ENCODE measurements around the gene DDAH2. TPM values are rescaled to one million over a fixed set of nuclear protein-coding genes. Genes with fewer than 3 reads are reported as not detected.
A peak's percentile ranks its signal among the peaks of the same experiment; 100 is the strongest.

Gene DDAH2
- total RNA-seq, 8 experiments from 2014 or later: 15.5 to 168 (median 120) TPM

- in situ Hi-C loops (cut with MboI; ENCODE audit: low pct_unique_long_range_greater_than_20kb in 2 of 9, low sequenced_read_pairs in 9 of 9, unreplicated experiment in 9 of 9): no loop called here
- peak; percentile 6 to 48 (median 28) for ATAC-seq (replicated peaks in 6 of 8)
- Histone ChIP-seq H3K4me3 (peak overlapping the region; percentile 24 to 69 (median 57)), H3K27ac (peak overlapping the region; percentile 44 to 86), H3K4me1 (replicated peaks in 1 of 2) (peaks cover 45 to 47% of the 10 kb centered on the region in 2 donors)
- WGBS, 10 experiments: 0% methylated on average over 1 to 7 of the region's 18 CpGs; no CpG with 5 or more reads in 5 of the 10 experiments
These were observed 5.8 kb upstream of the DDAH2 start for GRCh38 chr6:31734821-31735406.

DNA sequence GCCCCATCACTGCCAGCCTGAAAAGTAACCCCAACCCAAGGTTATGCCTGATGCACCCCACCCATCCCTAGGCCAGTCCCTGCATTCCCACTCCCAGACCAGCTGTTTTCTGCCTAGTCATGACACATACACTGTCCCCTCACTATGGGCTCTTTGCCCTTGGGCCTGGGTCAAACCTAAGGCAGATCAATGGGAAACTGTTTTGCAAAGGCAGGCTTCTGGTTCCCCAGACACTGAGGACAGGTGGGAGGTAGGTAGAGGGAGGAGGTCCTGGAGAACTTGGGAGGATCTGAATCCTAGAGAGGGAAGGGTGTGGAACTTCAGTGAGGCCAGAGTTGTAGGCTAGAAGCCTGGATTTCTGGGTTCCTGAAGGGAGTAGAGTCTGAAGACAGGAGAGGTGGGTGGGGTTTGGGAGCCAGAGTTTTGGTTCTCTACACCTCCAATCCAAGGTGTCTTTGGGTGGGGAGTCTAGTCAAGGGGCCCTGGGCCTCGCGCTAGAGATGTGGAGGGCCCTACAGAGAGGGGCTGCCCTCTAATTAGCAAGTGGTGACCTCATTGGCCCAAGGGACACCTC, 5.2 kb upstream of the DDAH2 start:
- WGBS, 10 experiments: 8 to 40% (median 20%) methylated on average over 2 of the region's 2 CpGs; no CpG with 5 or more reads in 7 of the 10 experiments
- Histone ChIP-seq H3K4me1 (replicated peaks in 1 of 2) (peaks cover 43 to 47% of the 10 kb centered on the region in 2 donors), H3K27ac (peak overlapping the region in 1 of 2 donors; percentile 86), H3K4me3 (peak overlapping the region in 4 of 5 donors; percentile 43 to 69 (median 60))
- in situ Hi-C loops (cut with MboI; ENCODE audit: low pct_unique_long_range_greater_than_20kb in 2 of 9, low sequenced_read_pairs in 9 of 9, unreplicated experiment in 9 of 9): no loop called here
- no peak for ATAC-seq (replicated peaks in 6 of 8)

GRCh38 chr6:31733734-31734133, 4.6 kb upstream of the DDAH2 start:
- in situ Hi-C loops (cut with MboI; ENCODE audit: low pct_unique_long_range_greater_than_20kb in 2 of 9, low sequenced_read_pairs in 9 of 9, unreplicated experiment in 9 of 9): no loop called here
- H3K4me1 ChIP-seq (replicated peaks in 1 of 2): peaks cover 39 to 46% of the 10 kb centered on the region in 2 donors
- 60 to 96% (median 84%) methylated on average over 1 to 4 of the region's 4 CpGs; no CpG with 5 or more reads in 6 of the 10 experiments for WGBS, 10 experiments
- H3K27ac ChIP-seq: no peak overlapping the region
- H3K4me3 ChIP-seq: no peak overlapping the region
- no peak for ATAC-seq (replicated peaks in 6 of 8)

- no peak for ATAC-seq (replicated peaks in 6 of 8)
- Histone ChIP-seq H3K4me3 (no peak overlapping the region), H3K4me1 (replicated peaks in 1 of 2) (peaks cover 25 to 35% of the 10 kb centered on the region in 2 donors), H3K27ac (no peak overlapping the region)
- WGBS, 10 experiments: 60% methylated on average over 1 of the region's 3 CpGs; no CpG with 5 or more reads in 9 of the 10 experiments
- in situ Hi-C loops (cut with MboI; ENCODE audit: low pct_unique_long_range_greater_than_20kb in 2 of 9, low sequenced_read_pairs in 9 of 9, unreplicated experiment in 9 of 9): no loop called here
These were observed 2.9 kb upstream of the DDAH2 start for GRCh38 chr6:31732029-31732428.

DNA sequence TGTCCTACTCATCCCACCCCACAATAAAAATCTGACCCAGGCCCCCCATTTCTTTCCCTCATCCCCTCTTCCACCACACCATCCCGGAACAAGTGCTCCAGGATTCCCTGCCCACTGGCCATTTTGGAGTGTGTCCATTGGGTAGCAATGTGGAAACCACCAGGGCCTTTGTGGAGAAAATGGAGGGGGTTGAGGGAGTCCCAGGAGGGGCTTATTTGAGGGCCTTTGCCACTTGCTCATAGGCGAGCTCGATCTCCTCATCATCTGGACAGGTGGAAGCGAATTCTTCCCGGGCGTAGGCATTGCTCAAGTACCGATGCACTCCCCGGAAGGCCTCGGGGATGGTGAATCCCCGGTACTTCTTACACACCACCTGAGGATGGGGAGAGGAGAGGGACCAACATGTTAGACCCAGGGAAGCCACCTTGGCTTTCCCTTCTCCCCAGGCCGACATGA, 1.6 kb upstream of the DDAH2 start:
- Histone ChIP-seq H3K4me3 (peak overlapping the region; percentile 67 to 92 (median 91)), H3K4me1 (replicated peaks in 1 of 2) (peaks cover 20 to 24% of the 10 kb centered on the region in 2 donors), H3K27ac (peak overlapping the region; percentile 76 to 77)
- in situ Hi-C loops (cut with MboI; ENCODE audit: low pct_unique_long_range_greater_than_20kb in 2 of 9, low sequenced_read_pairs in 9 of 9, unreplicated experiment in 9 of 9): no loop called here
- ATAC-seq (replicated peaks in 6 of 8): no peak
- 83 to 100% (median 97%) methylated on average over 1 to 5 of the region's 11 CpGs; no CpG with 5 or more reads in 4 of the 10 experiments for WGBS, 10 experiments

GRCh38 chr6:31729979-31730630, 1.0 kb upstream of the DDAH2 start:
- ATAC-seq (replicated peaks in 6 of 8): peak; percentile 33 to 82 (median 78)
- Histone ChIP-seq H3K4me1 (replicated peaks in 1 of 2) (peaks cover 20 to 22% of the 10 kb centered on the region in 2 donors), H3K27ac (peak overlapping the region; percentile 76 to 77), H3K4me3 (peak overlapping the region; percentile 67 to 92 (median 91))
- 5 to 20% (median 13%) methylated on average over 1 to 18 of the region's 46 CpGs; no CpG with 5 or more reads in 7 of the 10 experiments for WGBS, 10 experiments
- in situ Hi-C loops (cut with MboI; ENCODE audit: low pct_unique_long_range_greater_than_20kb in 2 of 9, low sequenced_read_pairs in 9 of 9, unreplicated experiment in 9 of 9): no loop called here

DNA sequence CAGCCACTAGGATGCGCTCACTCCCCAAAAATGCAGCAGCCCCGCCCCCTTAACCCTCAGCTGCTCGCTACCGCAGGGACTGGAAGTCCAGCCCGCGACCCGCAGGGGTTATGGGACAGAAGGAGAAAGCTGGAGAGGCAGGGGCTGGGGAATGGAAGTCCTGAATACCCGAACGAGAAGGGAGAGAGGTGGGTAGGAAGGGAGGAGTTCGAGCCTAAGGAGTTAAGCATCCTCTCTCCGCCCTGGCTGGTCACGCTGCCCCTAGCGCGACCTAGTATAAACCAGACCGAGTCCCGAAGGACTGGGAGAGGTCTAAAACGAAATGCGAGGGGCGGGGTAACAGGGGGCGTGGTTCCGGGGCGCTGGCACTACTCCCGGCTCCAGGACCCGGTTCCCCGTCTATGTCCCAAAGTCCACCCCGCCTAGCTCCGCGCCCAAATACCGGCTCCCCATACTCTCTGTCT, 448 bp upstream of the DDAH2 start:
- WGBS, 10 experiments: 0 to 5% methylated on average over 1 to 4 of the region's 29 CpGs; no CpG with 5 or more reads in 8 of the 10 experiments
- in situ Hi-C loops (cut with MboI; ENCODE audit: low pct_unique_long_range_greater_than_20kb in 2 of 9, low sequenced_read_pairs in 9 of 9, unreplicated experiment in 9 of 9): no loop called here
- Histone ChIP-seq H3K27ac (peak overlapping the region; percentile 76 to 77), H3K4me3 (peak overlapping the region; percentile 67 to 92 (median 91)), H3K4me1 (replicated peaks in 1 of 2) (peaks cover 16 to 19% of the 10 kb centered on the region in 2 donors)
- ATAC-seq (replicated peaks in 6 of 8): peak; percentile 76 to 88 (median 82)

GRCh38 chr6:31727717-31728671, 1.1 kb downstream of the DDAH2 start:
- H3K4me1 ChIP-seq (replicated peaks in 1 of 2): peaks cover 12% of the 10 kb centered on the region in 2 donors
- ATAC-seq (replicated peaks in 6 of 8): no peak
- in situ Hi-C loops (cut with MboI; ENCODE audit: low pct_unique_long_range_greater_than_20kb in 2 of 9, low sequenced_read_pairs in 9 of 9, unreplicated experiment in 9 of 9): no loop called here
- no peak overlapping the region for H3K27ac ChIP-seq
- no peak overlapping the region for H3K4me3 ChIP-seq
- WGBS, 10 experiments: 30 to 100% (median 96%) methylated on average over 1 to 18 of the region's 41 CpGs; no CpG with 5 or more reads in 3 of the 10 experiments

- Histone ChIP-seq H3K27ac (no peak overlapping the region), H3K4me1 (replicated peaks in 1 of 2) (peaks cover 12% of the 10 kb centered on the region in 2 donors), H3K4me3 (no peak overlapping the region)
- WGBS, 10 experiments: 80 to 100% (median 90%) methylated on average over 2 to 3 of the region's 7 CpGs; no CpG with 5 or more reads in 5 of the 10 experiments
- in situ Hi-C loops (cut with MboI; ENCODE audit: low pct_unique_long_range_greater_than_20kb in 2 of 9, low sequenced_read_pairs in 9 of 9, unreplicated experiment in 9 of 9): no loop called here
- no peak for ATAC-seq (replicated peaks in 6 of 8)
These were observed 1.9 kb downstream of the DDAH2 start for GRCh38 chr6:31727034-31727716.

GRCh38 chr6:31725502-31726350, 3.4 kb downstream of the DDAH2 start:
- peaks cover 8 to 12% of the 10 kb centered on the region in 2 donors for H3K4me1 ChIP-seq (replicated peaks in 1 of 2)
- in situ Hi-C loops (cut with MboI; ENCODE audit: low pct_unique_long_range_greater_than_20kb in 2 of 9, low sequenced_read_pairs in 9 of 9, unreplicated experiment in 9 of 9): no loop called here
- no peak for ATAC-seq (replicated peaks in 6 of 8)
- 83 to 100% (median 93%) methylated on average over 1 to 11 of the region's 12 CpGs for whole genome bisulfite sequencing, 10 experiments
- no peak overlapping the region for H3K4me3 ChIP-seq
- no peak overlapping the region for H3K27ac ChIP-seq

- peak in 5 of 8 experiments; percentile 13 to 27 (median 26) for ATAC-seq (replicated peaks in 6 of 8)
- WGBS, 10 experiments: 56 to 94% (median 83%) methylated on average over 1 to 13 of the region's 25 CpGs; no CpG with 5 or more reads in 5 of the 10 experiments
- Histone ChIP-seq H3K4me3 (no peak overlapping the region), H3K4me1 (replicated peaks in 1 of 2) (peaks cover 4 to 8% of the 10 kb centered on the region in 2 donors), H3K27ac (no peak overlapping the region)
- in situ Hi-C loops (cut with MboI; ENCODE audit: low pct_unique_long_range_greater_than_20kb in 2 of 9, low sequenced_read_pairs in 9 of 9, unreplicated experiment in 9 of 9): no loop called here
These were observed 5.0 kb downstream of the DDAH2 start for GRCh38 chr6:31723980-31724691.
